Trophoblast cell (in vitro differentiated cells and primary cell): Measurements from ENCODE around the gene DHRSX.
"Not testable (repeated sequence)": the region's sequence is repeated elsewhere in the genome, so short reads cannot be mapped to it uniquely, and the experiment has no call there.

ENCODE experiments used
- DNase-seq, 2 donors: peaks; one replicate each; pipeline ENCODE4 v3.0.0-alpha.2; 2016
- H2AFZ ChIP-seq: 2 replicates; pipeline ENCODE4 v1.6.1; 2013; ENCODE audit warnings: low read length, moderate library complexity, mild to moderate bottlenecking; ENCODE audit not compliant: insufficient read depth, poor library complexity
- H2AK5ac ChIP-seq: 2 replicates; pipeline ENCODE4 v1.6.1; 2013; ENCODE audit warnings: mild to moderate bottlenecking, low read length
- H2BK120ac ChIP-seq: 2 replicates; pipeline ENCODE4 v1.6.1; 2013; ENCODE audit warnings: low read length, mild to moderate bottlenecking, moderate library complexity; ENCODE audit not compliant: insufficient read depth, poor library complexity
- H2BK12ac ChIP-seq: 2 replicates; pipeline ENCODE4 v1.6.1; 2013; ENCODE audit warnings: mild to moderate bottlenecking, low read length, moderate library complexity
- H2BK5ac ChIP-seq: 2 replicates; pipeline ENCODE4 v1.6.1; 2013; ENCODE audit warnings: low read length, low read depth, moderate library complexity, mild to moderate bottlenecking; ENCODE audit not compliant: poor library complexity
- H3K14ac ChIP-seq: 2 replicates; pipeline ENCODE4 v1.6.1; 2013; ENCODE audit warnings: mild to moderate bottlenecking, low read length
- H3K18ac ChIP-seq: 2 replicates; pipeline ENCODE4 v1.6.1; 2013; ENCODE audit warnings: mild to moderate bottlenecking, low read length
- H3K23ac ChIP-seq: 2 replicates; pipeline ENCODE4 v1.6.1; 2013; ENCODE audit warnings: low read length
- H3K27ac ChIP-seq: 2 replicates; pipeline ENCODE4 v1.5.1; 2013; ENCODE audit warnings: low read depth, mild to moderate bottlenecking, inconsistent platforms, low read length, moderate library complexity
- H3K27me3 ChIP-seq: 2 replicates; pipeline ENCODE4 v1.6.1; 2013; ENCODE audit warnings: inconsistent platforms, mild to moderate bottlenecking, low read length, moderate library complexity; ENCODE audit not compliant: insufficient read depth
- H3K36me3 ChIP-seq, 2 experiments: 1 replicate in 1 of 2; 2 replicates in 1 of 2; pipeline ENCODE4 v1.6.1; 2013; ENCODE audit warnings: low read length in 2 of 2, mild to moderate bottlenecking in 2 of 2, moderate library complexity in 1 of 2; ENCODE audit not compliant: insufficient read depth in 2 of 2, control insufficient read depth in 1 of 2
- H3K4ac ChIP-seq: 2 replicates; pipeline ENCODE4 v1.6.1; 2013; ENCODE audit warnings: low read depth, mild to moderate bottlenecking, low read length, moderate library complexity
- H3K4me1 ChIP-seq, 2 experiments: 1 replicate in 1 of 2; 2 replicates in 1 of 2; pipeline ENCODE4 v1.6.1; 2013; ENCODE audit warnings: low read length in 2 of 2, mild to moderate bottlenecking in 2 of 2, moderate library complexity in 1 of 2; ENCODE audit not compliant: insufficient read depth in 2 of 2, control insufficient read depth in 1 of 2
- H3K4me2 ChIP-seq: 2 replicates; pipeline ENCODE4 v1.6.1; 2013; ENCODE audit warnings: inconsistent platforms, mild to moderate bottlenecking, low read length, moderate library complexity
- H3K4me3 ChIP-seq: 2 replicates; pipeline ENCODE4 v1.5.1; 2013; ENCODE audit warnings: mild to moderate bottlenecking, low read depth, low read length, inconsistent platforms
- H3K79me1 ChIP-seq: one replicate; pipeline ENCODE4 v1.6.1; 2013; ENCODE audit warnings: low read length
- H3K79me2 ChIP-seq: 2 replicates; pipeline ENCODE4 v1.6.1; 2013; ENCODE audit warnings: low read length, mild to moderate bottlenecking; ENCODE audit not compliant: control insufficient read depth, insufficient read depth, poor library complexity
- H3K9ac ChIP-seq: 2 replicates; pipeline ENCODE4 v1.6.1; 2013; ENCODE audit warnings: mild to moderate bottlenecking, low read length
- H3K9me3 ChIP-seq: 2 replicates; pipeline ENCODE4 v1.6.1; 2013; ENCODE audit warnings: low read depth, mild to moderate bottlenecking, control low read depth, inconsistent platforms, low read length; ENCODE audit not compliant: insufficient read depth
- H4K12ac ChIP-seq: 2 replicates; pipeline ENCODE4 v1.6.1; 2013; ENCODE audit warnings: low read depth, mild to moderate bottlenecking, low read length, moderate library complexity
- H4K8ac ChIP-seq: 2 replicates; pipeline ENCODE4 v1.6.1; 2013; ENCODE audit warnings: low read depth, mild to moderate bottlenecking, low read length, moderate library complexity
- H4K91ac ChIP-seq: one replicate; pipeline ENCODE4 v1.6.1; 2013; ENCODE audit warnings: low read depth, mild to moderate bottlenecking, low read length, moderate library complexity
- WGBS: extraction: QIAGEN DNeasy Blood & Tissue Kit; methylation state at CpG from one replicate; pipeline ENCODE4 v1.1.7; 2013; ENCODE audit warnings: missing lambda C conversion rate; ENCODE audit not compliant: insufficient read length, insufficient coverage; ENCODE audit errors: extremely low coverage; 5-methylcytosine and 5-hydroxymethylcytosine counted together

Gene DHRSX

DNA sequence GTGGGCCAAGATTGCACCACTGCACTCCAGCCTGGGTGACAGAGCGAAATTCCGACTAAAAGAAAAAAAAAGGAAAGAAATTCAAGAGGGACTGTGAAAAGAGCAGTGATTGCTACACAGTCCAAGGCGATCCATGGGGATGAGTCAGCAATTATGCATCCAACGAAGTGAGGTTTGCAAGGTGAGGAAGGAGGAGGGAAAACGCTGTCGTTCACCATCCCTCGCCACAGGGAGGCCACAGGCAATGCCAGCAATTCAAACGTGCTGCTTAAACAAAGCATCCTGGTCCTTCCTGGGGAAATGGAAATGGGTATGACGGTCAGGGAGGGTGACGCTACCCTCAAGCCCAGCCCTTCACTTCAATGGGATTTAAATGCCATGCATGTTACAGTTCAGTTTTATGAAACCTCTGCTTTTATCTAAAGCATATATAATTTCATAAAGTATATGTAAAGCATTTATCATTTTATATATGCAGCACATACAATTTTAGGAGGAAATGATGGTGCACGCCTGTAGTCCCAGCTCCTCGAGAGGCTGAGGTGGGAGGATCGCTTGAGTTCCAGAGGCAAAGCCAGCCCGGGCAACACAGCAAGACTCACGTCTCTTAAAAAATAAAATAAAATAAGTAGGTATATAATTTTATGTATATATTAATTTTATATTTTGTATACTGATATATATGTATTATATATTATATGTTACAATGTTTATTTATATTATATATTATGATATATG, 108.7 kb downstream of the DHRSX start:
- Histone ChIP-seq H4K8ac (no peak overlapping the region), H4K12ac (no peak overlapping the region), H2BK5ac (no peak overlapping the region), H2BK12ac (no peak overlapping the region), H3K9ac (no peak overlapping the region), H3K79me2 (no peaks in the 10 kb centered on the region), H4K91ac (no peak overlapping the region), H2AFZ (no peak overlapping the region), H3K36me3 (peaks cover 0 to 6% of the 10 kb centered on the region in 2 experiments), H3K9me3 (peaks cover 5% of the 10 kb centered on the region), H3K4ac (no peak overlapping the region), H3K27me3 (no peaks in the 10 kb centered on the region), H3K14ac (no peak overlapping the region), H3K23ac (no peak overlapping the region), H3K4me1 (peaks cover 2 to 6% of the 10 kb centered on the region in 2 experiments), H2BK120ac (no peak overlapping the region), H3K27ac (no peak overlapping the region), H2AK5ac (no peak overlapping the region), H3K4me2 (no peak overlapping the region), H3K4me3 (no peak overlapping the region), H3K18ac (no peak overlapping the region), H3K79me1 (no peaks in the 10 kb centered on the region)
- DNase-seq: peak; percentile 95 to 98
- WGBS: no CpG with 5 or more reads among the region's 15 CpGs

DNA sequence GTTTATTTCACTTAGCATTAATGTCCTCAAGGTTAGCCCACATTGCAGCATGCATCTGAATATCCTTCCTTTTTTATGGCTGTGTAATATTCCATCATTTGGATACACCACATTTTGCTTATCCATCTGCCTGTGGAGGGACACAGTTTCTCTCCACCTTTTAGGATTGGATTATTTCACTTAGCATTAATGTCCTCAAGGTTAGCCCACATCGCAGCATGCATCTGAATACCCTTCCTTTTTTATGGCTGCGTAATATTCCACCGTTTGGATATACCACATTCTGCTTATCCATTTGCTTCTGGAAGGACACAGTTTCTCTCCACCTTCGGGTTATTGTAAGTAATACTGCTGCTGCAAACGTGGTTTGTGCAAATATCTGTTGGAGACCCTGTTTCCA, 110.0 kb downstream of the DHRSX start:
- Histone ChIP-seq H3K9ac (no peak overlapping the region), H3K36me3 (peaks cover 0 to 6% of the 10 kb centered on the region in 2 experiments), H4K12ac (no peak overlapping the region), H3K23ac (no peak overlapping the region), H3K27me3 (no peaks in the 10 kb centered on the region), H4K91ac (no peak overlapping the region), H2BK120ac (no peak overlapping the region), H4K8ac (no peak overlapping the region), H3K4me2 (no peak overlapping the region), H2BK12ac (no peak overlapping the region), H2AFZ (no peak overlapping the region), H2AK5ac (no peak overlapping the region), H3K9me3 (peaks cover 5% of the 10 kb centered on the region), H3K14ac (no peak overlapping the region), H3K27ac (no peak overlapping the region), H3K4me3 (no peak overlapping the region), H3K4ac (no peak overlapping the region), H3K18ac (no peak overlapping the region), H3K79me2 (no peaks in the 10 kb centered on the region), H3K4me1 (peaks cover 0 to 5% of the 10 kb centered on the region in 2 experiments), H3K79me1 (no peaks in the 10 kb centered on the region), H2BK5ac (no peak overlapping the region)
- no CpG with 5 or more reads among the region's 5 CpGs for WGBS
- no peak for DNase-seq

- H4K12ac ChIP-seq, H2BK120ac ChIP-seq, H2AK5ac ChIP-seq, H3K9me3 ChIP-seq, H3K36me3 ChIP-seq, H3K4ac ChIP-seq, H2BK5ac ChIP-seq, H2AFZ ChIP-seq, H2BK12ac ChIP-seq, H3K23ac ChIP-seq, H4K8ac ChIP-seq, H3K18ac ChIP-seq, H3K9ac ChIP-seq, H4K91ac ChIP-seq, H3K27me3 ChIP-seq, H3K79me1 ChIP-seq, H3K14ac ChIP-seq, H3K79me2 ChIP-seq, H3K4me1 ChIP-seq, H3K4me3 ChIP-seq, H3K27ac ChIP-seq, H3K4me2 ChIP-seq, DNase-seq: not testable (repeated sequence)
- no CpG with 5 or more reads among the region's 15 CpGs for WGBS
Observed at GRCh38 chrX:2389731-2390130, 111.0 kb downstream of the DHRSX start.

DNA sequence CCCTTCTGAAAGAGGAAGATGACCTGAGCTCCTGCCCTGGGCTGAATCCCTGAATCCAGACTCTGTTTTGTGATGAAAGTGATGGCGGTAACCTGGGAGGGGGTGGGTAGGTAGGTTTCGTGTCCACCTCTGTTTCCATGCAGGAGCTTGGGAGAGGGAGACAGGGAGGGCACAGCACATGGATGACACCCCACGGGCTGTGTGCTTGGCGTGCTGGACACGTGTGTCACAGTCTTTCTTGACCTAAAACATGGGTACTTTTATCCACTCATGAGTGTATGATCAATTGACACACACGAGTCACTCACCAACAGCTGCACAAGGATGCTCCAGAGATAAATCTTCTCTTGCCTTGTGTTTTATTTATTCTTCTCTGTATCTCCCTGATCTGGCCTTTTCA, 111.5 kb downstream of the DHRSX start:
- Histone ChIP-seq H3K79me1 (no peaks in the 10 kb centered on the region), H2BK5ac (no peak overlapping the region), H4K12ac (no peak overlapping the region), H3K27me3 (no peaks in the 10 kb centered on the region), H3K36me3 (peaks cover 0 to 4% of the 10 kb centered on the region in 2 experiments), H2AFZ (no peak overlapping the region), H4K91ac (no peak overlapping the region), H3K9me3 (peaks cover 5% of the 10 kb centered on the region), H4K8ac (no peak overlapping the region), H3K14ac (no peak overlapping the region), H3K4me3 (no peak overlapping the region), H3K4me1 (peaks cover 0 to 5% of the 10 kb centered on the region in 2 experiments), H3K4ac (no peak overlapping the region), H2AK5ac (no peak overlapping the region), H3K4me2 (no peak overlapping the region), H3K18ac (no peak overlapping the region), H3K79me2 (no peaks in the 10 kb centered on the region), H3K27ac (no peak overlapping the region), H3K23ac (no peak overlapping the region), H3K9ac (no peak overlapping the region), H2BK120ac (no peak overlapping the region), H2BK12ac (no peak overlapping the region)
- WGBS: no CpG with 5 or more reads among the region's 6 CpGs
- no peak for DNase-seq
